DOHH2 (cell line): ENCODE data around the gene HEXIM1.

ENCODE experiments used
- H3F3A ChIP-seq: fragments of 200-600 bp; sonication (generic), shearing (Covaris generic); 2 replicates; pipeline ENCODE4 v1.6.0; 2016; ENCODE audit warnings: antibody characterized with exemption, mild to moderate bottlenecking; ENCODE audit not compliant: control insufficient read depth, insufficient read depth
- H3K27ac ChIP-seq: fragments of 200-600 bp; sonication (generic); 2 replicates; pipeline ENCODE4 v1.5.1; 2014; ENCODE audit warnings: low read depth, mild to moderate bottlenecking, low read length, moderate library complexity
- H3K27me3 ChIP-seq: fragments of 200-600 bp; sonication (generic); 2 replicates; pipeline ENCODE4 v1.6.1; 2014; ENCODE audit warnings: mild to moderate bottlenecking, low read length, mixed read lengths; ENCODE audit not compliant: control insufficient read depth
- H3K36me3 ChIP-seq: fragments of 200-600 bp; sonication (generic); 2 replicates; pipeline ENCODE4 v1.6.1; 2014; ENCODE audit warnings: mild to moderate bottlenecking, low read length, moderate library complexity, mixed read lengths; ENCODE audit not compliant: control insufficient read depth
- H3K4me1 ChIP-seq: fragments of 200-600 bp; sonication (generic); 2 replicates; pipeline ENCODE4 v1.6.1; 2014; ENCODE audit warnings: mild to moderate bottlenecking, low read length, mixed read lengths; ENCODE audit not compliant: control insufficient read depth
- H3K4me2 ChIP-seq: fragments of 200-600 bp; sonication (generic); 2 replicates; pipeline ENCODE4 v1.6.0; 2014; ENCODE audit warnings: mild to moderate bottlenecking, low read length, moderate library complexity
- H3K4me3 ChIP-seq: fragments of 200-600 bp; sonication (generic); 2 replicates; pipeline ENCODE4 v1.5.1; 2014; ENCODE audit warnings: mild to moderate bottlenecking, low read length, mixed read lengths
- H3K79me2 ChIP-seq: fragments of 200-600 bp; sonication (generic); 2 replicates; pipeline ENCODE4 v1.6.1; 2014; ENCODE audit warnings: mild to moderate bottlenecking, low read length, mixed read lengths; ENCODE audit not compliant: control insufficient read depth
- H3K9me2 ChIP-seq: fragments of 200-600 bp; sonication (generic); replicated peaks from 2 replicates; pipeline ENCODE4 v1.6.1; 2014; ENCODE audit warnings: mild to moderate bottlenecking, low read length, mixed read lengths; ENCODE audit not compliant: control insufficient read depth
- H3K9me3 ChIP-seq: fragments of 200-600 bp; sonication (generic); 2 replicates; pipeline ENCODE4 v1.6.1; 2014; ENCODE audit warnings: antibody characterized with exemption, low read length, mixed read lengths; ENCODE audit not compliant: control insufficient read depth, insufficient read depth
- H4K20me1 ChIP-seq: fragments of 200-600 bp; sonication (generic); 2 replicates; pipeline ENCODE4 v1.6.0; 2014; ENCODE audit warnings: low read depth, mild to moderate bottlenecking, antibody characterized with exemption, low read length, moderate library complexity; ENCODE audit not compliant: control insufficient read depth, insufficient read depth
- EZH2phosphoT487 ChIP-seq: fragments of 200-600 bp; sonication (generic); IDR thresholded peaks from 2 replicates; pipeline ENCODE4 v1.6.1; 2017; ENCODE audit warnings: borderline replicate concordance, mild to moderate bottlenecking, antibody characterized with exemption, low read length, moderate library complexity, mixed read lengths
- TF ChIP-seq, protein P1 (sequence below): fragments of 200-600 bp; sonication (generic); IDR thresholded peaks from one replicate; pipeline ENCODE4 v1.5.1; 2014; ENCODE audit warnings: antibody characterized with exemption, mild to moderate bottlenecking, low read depth, low read length; ENCODE audit not compliant: poor library complexity, severe bottlenecking

Gene HEXIM1

DNA sequence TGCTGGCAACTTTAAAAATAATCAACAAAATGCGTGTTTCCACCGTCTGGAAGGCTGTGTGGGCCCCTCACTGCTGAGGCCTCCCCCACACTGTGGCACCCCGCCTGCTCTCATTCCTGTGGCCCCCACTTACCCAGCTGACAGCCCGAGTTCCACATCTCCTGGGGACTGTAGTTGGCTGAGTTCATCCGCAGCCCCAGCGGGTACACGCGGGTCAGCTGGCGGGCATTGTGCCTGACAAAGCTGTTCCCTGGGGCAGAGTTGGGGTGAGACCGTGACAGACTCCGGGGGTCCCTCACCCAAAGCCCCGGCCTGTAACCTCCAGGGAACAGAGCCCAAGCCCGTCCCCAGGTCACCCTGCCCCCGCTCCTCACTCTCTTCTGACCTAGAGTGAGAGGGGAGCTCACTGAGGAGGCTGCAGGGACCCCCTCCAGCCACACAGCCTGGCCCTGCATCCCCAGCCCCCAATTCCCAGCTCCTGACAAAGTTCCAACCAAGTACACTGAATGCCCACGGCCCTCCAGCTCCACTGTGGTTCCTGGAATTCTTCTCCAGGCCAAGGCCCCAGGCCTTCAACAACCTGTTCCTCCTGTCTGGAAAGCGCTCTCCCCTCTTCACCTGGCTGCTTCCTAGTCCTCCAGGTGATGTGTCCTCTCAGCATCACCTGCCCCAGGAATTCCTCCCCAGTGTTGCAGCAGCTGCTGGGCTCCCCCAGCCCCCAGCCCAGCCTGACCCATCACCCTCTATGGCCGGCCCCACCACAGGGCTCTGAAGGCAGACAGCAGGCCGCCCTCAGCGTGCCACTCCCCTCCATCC is 34.0 kb upstream of the HEXIM1 start:
- Histone ChIP-seq H3K79me2 (no peaks in the 10 kb centered on the region), H3K4me3 (no peak overlapping the region), H4K20me1 (no peaks in the 10 kb centered on the region), H3K27ac (no peak overlapping the region), H3K27me3 (no peaks in the 10 kb centered on the region), H3K36me3 (no peaks in the 10 kb centered on the region), H3K4me2 (no peak overlapping the region), H3K4me1 (peaks cover 15% of the 10 kb centered on the region), H3K9me3 (no peaks in the 10 kb centered on the region), H3F3A (no peaks in the 10 kb centered on the region), H3K9me2 (no peaks in the 10 kb centered on the region)
- no peak for TF ChIP-seq EZH2phosphoT487
- TF ChIP-seq, protein P1, sequence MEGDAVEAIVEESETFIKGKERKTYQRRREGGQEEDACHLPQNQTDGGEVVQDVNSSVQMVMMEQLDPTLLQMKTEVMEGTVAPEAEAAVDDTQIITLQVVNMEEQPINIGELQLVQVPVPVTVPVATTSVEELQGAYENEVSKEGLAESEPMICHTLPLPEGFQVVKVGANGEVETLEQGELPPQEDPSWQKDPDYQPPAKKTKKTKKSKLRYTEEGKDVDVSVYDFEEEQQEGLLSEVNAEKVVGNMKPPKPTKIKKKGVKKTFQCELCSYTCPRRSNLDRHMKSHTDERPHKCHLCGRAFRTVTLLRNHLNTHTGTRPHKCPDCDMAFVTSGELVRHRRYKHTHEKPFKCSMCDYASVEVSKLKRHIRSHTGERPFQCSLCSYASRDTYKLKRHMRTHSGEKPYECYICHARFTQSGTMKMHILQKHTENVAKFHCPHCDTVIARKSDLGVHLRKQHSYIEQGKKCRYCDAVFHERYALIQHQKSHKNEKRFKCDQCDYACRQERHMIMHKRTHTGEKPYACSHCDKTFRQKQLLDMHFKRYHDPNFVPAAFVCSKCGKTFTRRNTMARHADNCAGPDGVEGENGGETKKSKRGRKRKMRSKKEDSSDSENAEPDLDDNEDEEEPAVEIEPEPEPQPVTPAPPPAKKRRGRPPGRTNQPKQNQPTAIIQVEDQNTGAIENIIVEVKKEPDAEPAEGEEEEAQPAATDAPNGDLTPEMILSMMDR, result no peak

DNA sequence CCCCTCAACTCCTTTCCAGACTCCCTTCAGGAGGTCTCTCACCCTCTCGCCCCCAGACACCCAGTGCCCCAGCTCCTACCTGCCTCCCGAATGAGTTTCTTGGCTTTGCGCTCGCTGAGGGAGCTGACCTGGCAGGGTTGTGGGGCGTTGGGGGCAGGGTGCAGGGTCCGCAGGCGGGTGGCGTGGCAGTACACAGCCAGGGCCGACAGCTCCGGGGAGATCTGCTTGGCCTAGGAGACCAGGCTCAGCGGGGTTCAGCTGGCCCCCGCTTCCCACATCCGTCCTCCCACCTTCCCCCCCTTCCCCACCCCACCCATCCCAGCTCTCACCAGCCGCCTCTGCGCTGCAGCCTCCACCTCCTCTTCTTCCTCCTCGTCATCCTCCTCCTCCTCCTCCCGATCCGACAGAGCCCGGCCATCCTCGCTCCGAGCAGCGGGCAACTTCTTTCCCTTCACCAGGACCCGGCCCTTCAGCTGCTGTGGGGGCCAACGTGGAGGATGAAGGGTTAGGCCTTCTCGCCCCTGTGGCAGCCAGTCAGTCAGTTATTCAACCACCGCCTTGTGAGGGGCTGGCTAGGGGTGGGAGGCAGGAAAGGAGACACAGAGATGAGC is 33.2 kb upstream of the HEXIM1 start:
- no peaks in the 10 kb centered on the region for H3K36me3 ChIP-seq
- no peaks in the 10 kb centered on the region for H3K27me3 ChIP-seq
- no peaks in the 10 kb centered on the region for H4K20me1 ChIP-seq
- peaks cover 15% of the 10 kb centered on the region for H3K4me1 ChIP-seq
- H3K79me2 ChIP-seq, result no peaks in the 10 kb centered on the region
- H3K9me2 ChIP-seq, result no peaks in the 10 kb centered on the region
- no peaks in the 10 kb centered on the region for H3K9me3 ChIP-seq
- no peak overlapping the region for H3K4me2 ChIP-seq
- no peaks in the 10 kb centered on the region for H3F3A ChIP-seq
- no peak overlapping the region for H3K4me3 ChIP-seq
- H3K27ac ChIP-seq, result no peak overlapping the region
- TF ChIP-seq, protein P1, result no peak
- TF ChIP-seq EZH2phosphoT487, result no peak

DNA sequence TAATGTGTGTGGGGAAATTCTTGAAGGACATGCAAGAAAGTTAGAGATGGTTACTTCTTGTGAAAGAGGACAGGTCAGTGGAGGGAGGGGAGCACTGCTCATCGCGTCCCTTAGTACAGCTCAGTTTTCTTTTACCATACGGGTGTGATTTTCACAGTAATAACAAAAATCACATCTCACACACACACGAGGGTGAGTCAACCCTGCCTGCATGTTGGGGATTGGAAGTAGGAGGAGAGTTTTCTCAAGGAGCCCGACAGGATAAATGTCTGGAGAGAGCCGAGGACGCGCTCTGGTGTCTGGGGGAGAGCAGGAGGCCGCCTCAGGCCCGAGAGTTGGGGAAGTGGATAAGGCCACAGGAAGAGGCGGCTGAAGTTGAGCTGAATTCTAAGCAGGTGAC is 32.4 kb upstream of the HEXIM1 start:
- H3K9me2 ChIP-seq, result no peaks in the 10 kb centered on the region
- H3F3A ChIP-seq, result no peaks in the 10 kb centered on the region
- no peaks in the 10 kb centered on the region for H3K27me3 ChIP-seq
- no peak for TF ChIP-seq EZH2phosphoT487
- TF ChIP-seq, protein P1, result no peak
- no peak overlapping the region for H3K4me2 ChIP-seq
- H3K27ac ChIP-seq, result no peak overlapping the region
- no peaks in the 10 kb centered on the region for H3K79me2 ChIP-seq
- peaks cover 15% of the 10 kb centered on the region for H3K4me1 ChIP-seq
- no peaks in the 10 kb centered on the region for H3K9me3 ChIP-seq
- H4K20me1 ChIP-seq, result no peaks in the 10 kb centered on the region
- H3K4me3 ChIP-seq, result no peak overlapping the region
- H3K36me3 ChIP-seq, result no peaks in the 10 kb centered on the region
